ENCODE data around the gene HAPLN1. TPM values are rescaled to one million over a fixed set of nuclear protein-coding genes. Genes with fewer than 3 reads are reported as not detected.

The HAPLN1 gene
- total and polyA plus RNA-seq, 4 donors = 5.0 to 28.4 (median 7.0) TPM

DNA sequence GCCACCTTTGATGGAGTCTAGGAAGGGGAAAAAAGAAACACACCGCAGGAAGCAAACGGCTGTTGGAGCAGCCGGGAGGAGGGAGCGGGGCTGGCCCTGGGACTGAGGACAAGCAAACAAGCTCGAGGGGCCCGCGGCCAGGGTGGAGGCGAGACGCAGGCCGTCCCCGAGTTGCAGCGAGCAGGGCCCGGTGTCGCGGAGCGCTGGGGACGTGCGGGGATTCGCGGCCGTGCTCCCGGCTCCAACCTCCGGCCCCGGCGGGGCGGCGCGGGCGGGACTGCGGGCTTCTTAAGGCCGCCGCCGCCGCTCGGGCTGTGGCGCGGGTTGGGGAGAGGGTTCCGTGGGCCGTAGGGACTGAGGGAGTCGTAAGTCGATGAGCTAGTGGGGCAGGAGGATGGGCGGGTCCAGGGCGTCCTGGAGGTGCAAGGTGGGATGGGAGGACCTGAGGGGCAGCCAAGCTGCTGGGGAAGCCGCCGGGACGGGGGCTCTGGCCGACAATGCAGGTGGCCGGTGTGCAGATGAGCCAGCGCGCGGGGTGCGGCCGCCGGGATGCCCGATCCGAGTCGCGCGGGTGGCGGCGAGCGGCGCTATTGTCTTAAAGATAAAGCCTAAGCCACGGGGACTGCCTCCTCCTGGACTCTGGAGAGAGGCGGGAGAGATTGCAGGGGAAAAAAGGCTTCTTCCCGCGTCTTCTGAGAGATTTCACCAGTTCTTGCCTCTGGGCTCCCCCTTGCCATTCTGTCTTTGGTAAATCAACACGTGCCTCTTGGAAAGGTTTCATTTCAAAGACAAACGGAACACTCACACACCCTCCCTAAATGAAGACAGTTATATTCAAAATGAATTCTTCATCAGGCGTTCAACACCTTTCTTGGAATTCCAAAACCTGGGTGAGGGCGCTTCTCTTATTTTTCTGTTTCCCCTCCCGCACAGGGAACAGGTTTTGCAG lies 1.6 kb upstream of the HAPLN1 start:
- Histone ChIP-seq H3K9me3 (ENCODE audit: control insufficient read depth, insufficient read depth, low read length) (no peaks in the 10 kb centered on the region), H3K36me3 (ENCODE audit: control insufficient read depth, insufficient read depth, low read length) (no peaks in the 10 kb centered on the region), H3K27me3 (ENCODE audit: control insufficient read depth, insufficient read depth, low read length) (peaks cover 3% of the 10 kb centered on the region), H3K4me1 (ENCODE audit: control insufficient read depth, insufficient read depth, low read length) (peaks cover 7% of the 10 kb centered on the region), H3K27ac (ENCODE audit: low read depth, low read length) (peak overlapping the region; percentile 75), H3K4me3 (ENCODE audit: low read depth, low read length) (peak overlapping the region; percentile 69)
- DNase-seq (ENCODE audit: low read depth in 4 of 6, low spot score in 6 of 6) = peak in 5 of 6 donors; percentile 43 to 95 (median 73)
- 1% methylated on average over 69 of the region's 72 CpGs for WGBS (ENCODE audit: insufficient coverage)

DNA sequence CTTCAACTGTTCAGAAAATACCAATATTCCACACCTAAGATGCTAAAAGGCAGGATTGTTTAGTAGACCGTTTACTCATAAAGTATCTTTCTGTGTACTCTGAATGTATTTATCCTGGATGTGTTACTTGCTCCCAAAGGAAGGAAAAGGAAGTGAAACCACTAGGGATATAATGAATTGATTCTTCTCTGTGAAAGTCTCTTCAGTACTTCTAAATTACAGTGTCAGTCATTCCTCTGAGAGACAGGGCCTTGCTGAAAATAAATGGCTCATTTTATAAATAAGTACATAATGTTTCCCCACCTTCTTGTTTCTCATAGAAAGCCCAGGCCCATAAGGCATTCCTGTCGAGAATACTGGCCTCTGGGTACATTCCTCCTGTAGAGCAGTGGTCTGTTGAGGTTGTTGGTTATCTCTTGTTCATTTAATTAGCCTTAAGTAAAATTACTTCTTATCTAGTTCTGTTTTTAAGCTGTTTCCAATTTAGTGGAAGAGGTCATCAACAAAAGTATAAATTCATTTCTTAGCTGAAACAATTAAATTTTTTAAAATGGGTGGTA lies 1.6 kb downstream of the HAPLN1 start:
- no peak overlapping the region for H3K27ac ChIP-seq (ENCODE audit: low read depth, low read length)
- no peaks in the 10 kb centered on the region for H3K9me3 ChIP-seq (ENCODE audit: control insufficient read depth, insufficient read depth, low read length)
- DNase-seq (ENCODE audit: low read depth in 4 of 6, low spot score in 6 of 6) = no peak
- H3K4me1 ChIP-seq (ENCODE audit: control insufficient read depth, insufficient read depth, low read length) = peaks cover 7% of the 10 kb centered on the region
- H3K36me3 ChIP-seq (ENCODE audit: control insufficient read depth, insufficient read depth, low read length) = no peaks in the 10 kb centered on the region
- H3K4me3 ChIP-seq (ENCODE audit: low read depth, low read length) = no peak overlapping the region
- WGBS (ENCODE audit: insufficient coverage) = no CpG with 5 or more reads among the region's 2 CpGs
- peaks cover 3% of the 10 kb centered on the region for H3K27me3 ChIP-seq (ENCODE audit: control insufficient read depth, insufficient read depth, low read length)

GRCh38 chr5:83718195-83718825 lies 2.3 kb downstream of the HAPLN1 start:
- no peaks in the 10 kb centered on the region for H3K36me3 ChIP-seq (ENCODE audit: control insufficient read depth, insufficient read depth, low read length)
- no CpG with 5 or more reads among the region's 6 CpGs for WGBS (ENCODE audit: insufficient coverage)
- H3K27me3 ChIP-seq (ENCODE audit: control insufficient read depth, insufficient read depth, low read length) = peaks cover 3% of the 10 kb centered on the region
- no peak overlapping the region for H3K4me3 ChIP-seq (ENCODE audit: low read depth, low read length)
- H3K4me1 ChIP-seq (ENCODE audit: control insufficient read depth, insufficient read depth, low read length) = peaks cover 7% of the 10 kb centered on the region
- H3K27ac ChIP-seq (ENCODE audit: low read depth, low read length) = no peak overlapping the region
- peak; percentile 63 to 95 (median 68) for DNase-seq (ENCODE audit: low read depth in 4 of 6, low spot score in 6 of 6)
- H3K9me3 ChIP-seq (ENCODE audit: control insufficient read depth, insufficient read depth, low read length) = no peaks in the 10 kb centered on the region

DNA sequence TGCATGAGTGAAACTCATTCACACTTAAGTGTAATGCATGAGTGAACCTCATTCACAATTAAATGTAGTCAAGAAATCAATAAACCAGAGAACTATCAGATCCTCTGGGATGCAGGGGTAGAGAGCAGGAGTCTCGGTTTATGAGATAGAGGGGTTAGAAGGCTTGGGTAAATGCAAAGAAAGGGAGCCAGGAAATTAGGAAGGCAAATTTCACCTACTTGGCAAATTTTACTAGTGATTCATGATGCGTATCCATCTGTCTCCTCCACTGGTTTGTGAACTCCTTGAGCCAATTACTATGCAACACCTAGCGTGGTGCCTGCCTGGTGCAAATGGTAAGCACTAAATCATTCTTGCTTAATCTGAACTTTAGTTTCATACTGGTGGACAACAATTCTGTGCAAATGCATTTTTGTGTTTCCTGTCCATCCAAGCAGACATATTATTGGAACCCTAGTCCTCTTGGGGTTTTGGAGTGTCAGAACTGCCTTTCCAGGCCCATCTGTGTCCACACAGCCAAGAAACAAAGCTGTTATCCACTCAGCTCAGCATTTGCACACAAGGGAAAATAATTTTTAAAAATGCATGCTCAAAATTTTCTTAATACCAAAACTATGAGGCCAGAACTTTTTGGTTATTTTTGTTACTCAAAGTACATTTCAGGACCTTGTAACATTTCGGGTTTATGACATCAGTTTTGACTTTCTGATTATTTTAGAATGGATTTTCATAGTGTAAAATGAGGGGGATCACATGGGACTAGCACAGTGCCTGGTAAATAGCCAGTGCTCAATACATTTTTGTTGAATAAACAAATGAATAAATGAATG lies 5.2 kb downstream of the HAPLN1 start:
- DNase-seq (ENCODE audit: low read depth in 4 of 6, low spot score in 6 of 6) = peak in 1 of 6 donors; percentile 68
- Histone ChIP-seq H3K9me3 (ENCODE audit: control insufficient read depth, insufficient read depth, low read length) (no peaks in the 10 kb centered on the region), H3K27me3 (ENCODE audit: control insufficient read depth, insufficient read depth, low read length) (no peaks in the 10 kb centered on the region), H3K4me3 (ENCODE audit: low read depth, low read length) (no peak overlapping the region), H3K4me1 (ENCODE audit: control insufficient read depth, insufficient read depth, low read length) (no peaks in the 10 kb centered on the region), H3K27ac (ENCODE audit: low read depth, low read length) (no peak overlapping the region), H3K36me3 (ENCODE audit: control insufficient read depth, insufficient read depth, low read length) (no peaks in the 10 kb centered on the region)
- 53% methylated on average over 4 of the region's 4 CpGs for WGBS (ENCODE audit: insufficient coverage)

DNA sequence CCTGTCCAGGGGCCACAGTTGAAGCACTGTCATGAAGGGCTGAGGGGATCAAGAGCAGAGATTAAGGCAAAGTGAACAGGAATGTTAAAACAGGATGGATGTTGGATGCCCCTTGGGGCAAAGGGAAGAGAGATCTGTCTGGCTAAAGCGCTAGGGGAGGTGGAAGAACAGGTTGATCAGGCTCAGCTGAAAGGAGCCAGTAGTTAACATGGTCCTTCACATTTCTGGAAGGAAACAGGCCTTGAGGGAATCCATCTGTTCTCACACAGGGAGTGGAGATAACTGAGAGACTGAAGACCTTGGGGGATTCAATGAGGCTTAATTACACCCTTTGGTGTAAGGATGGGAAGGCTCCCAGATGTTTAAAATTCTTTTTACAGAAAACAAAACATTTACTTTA lies 5.8 kb downstream of the HAPLN1 start:
- Histone ChIP-seq H3K4me3 (ENCODE audit: low read depth, low read length) (no peak overlapping the region), H3K36me3 (ENCODE audit: control insufficient read depth, insufficient read depth, low read length) (no peaks in the 10 kb centered on the region), H3K27me3 (ENCODE audit: control insufficient read depth, insufficient read depth, low read length) (no peaks in the 10 kb centered on the region), H3K9me3 (ENCODE audit: control insufficient read depth, insufficient read depth, low read length) (no peaks in the 10 kb centered on the region), H3K4me1 (ENCODE audit: control insufficient read depth, insufficient read depth, low read length) (no peaks in the 10 kb centered on the region), H3K27ac (ENCODE audit: low read depth, low read length) (no peak overlapping the region)
- WGBS (ENCODE audit: insufficient coverage) = 86% methylated on average over 1 of the region's 1 CpG
- DNase-seq (ENCODE audit: low read depth in 4 of 6, low spot score in 6 of 6) = peak in 2 of 6 donors; percentile 22 to 28

GRCh38 chr5:83711982-83712601 lies 8.6 kb downstream of the HAPLN1 start:
- H3K27ac ChIP-seq (ENCODE audit: low read depth, low read length) = no peak overlapping the region
- WGBS (ENCODE audit: insufficient coverage) = no CpG with 5 or more reads among the region's 2 CpGs
- no peaks in the 10 kb centered on the region for H3K36me3 ChIP-seq (ENCODE audit: control insufficient read depth, insufficient read depth, low read length)
- DNase-seq (ENCODE audit: low read depth in 4 of 6, low spot score in 6 of 6) = peak in 2 of 6 donors; percentile 61 to 79
- H3K27me3 ChIP-seq (ENCODE audit: control insufficient read depth, insufficient read depth, low read length) = no peaks in the 10 kb centered on the region
- H3K4me1 ChIP-seq (ENCODE audit: control insufficient read depth, insufficient read depth, low read length) = no peaks in the 10 kb centered on the region
- no peaks in the 10 kb centered on the region for H3K9me3 ChIP-seq (ENCODE audit: control insufficient read depth, insufficient read depth, low read length)
- H3K4me3 ChIP-seq (ENCODE audit: low read depth, low read length) = no peak overlapping the region

GRCh38 chr5:83709973-83710372 lies 10.7 kb downstream of the HAPLN1 start:
- Histone ChIP-seq H3K27me3 (ENCODE audit: control insufficient read depth, insufficient read depth, low read length) (no peaks in the 10 kb centered on the region), H3K9me3 (ENCODE audit: control insufficient read depth, insufficient read depth, low read length) (no peaks in the 10 kb centered on the region), H3K4me1 (ENCODE audit: control insufficient read depth, insufficient read depth, low read length) (no peaks in the 10 kb centered on the region), H3K27ac (ENCODE audit: low read depth, low read length) (no peak overlapping the region), H3K4me3 (ENCODE audit: low read depth, low read length) (no peak overlapping the region), H3K36me3 (ENCODE audit: control insufficient read depth, insufficient read depth, low read length) (no peaks in the 10 kb centered on the region)
- DNase-seq (ENCODE audit: low read depth in 4 of 6, low spot score in 6 of 6) = no peak
- 85% methylated on average over 4 of the region's 4 CpGs for WGBS (ENCODE audit: insufficient coverage)

GRCh38 chr5:83708170-83708569 lies 12.5 kb downstream of the HAPLN1 start:
- Histone ChIP-seq H3K27ac (ENCODE audit: low read depth, low read length) (no peak overlapping the region), H3K4me3 (ENCODE audit: low read depth, low read length) (no peak overlapping the region), H3K9me3 (ENCODE audit: control insufficient read depth, insufficient read depth, low read length) (no peaks in the 10 kb centered on the region), H3K36me3 (ENCODE audit: control insufficient read depth, insufficient read depth, low read length) (no peaks in the 10 kb centered on the region), H3K4me1 (ENCODE audit: control insufficient read depth, insufficient read depth, low read length) (no peaks in the 10 kb centered on the region), H3K27me3 (ENCODE audit: control insufficient read depth, insufficient read depth, low read length) (no peaks in the 10 kb centered on the region)
- no peak for DNase-seq (ENCODE audit: low read depth in 4 of 6, low spot score in 6 of 6)
- WGBS (ENCODE audit: insufficient coverage) = no CpG with 5 or more reads among the region's 1 CpG

DNA sequence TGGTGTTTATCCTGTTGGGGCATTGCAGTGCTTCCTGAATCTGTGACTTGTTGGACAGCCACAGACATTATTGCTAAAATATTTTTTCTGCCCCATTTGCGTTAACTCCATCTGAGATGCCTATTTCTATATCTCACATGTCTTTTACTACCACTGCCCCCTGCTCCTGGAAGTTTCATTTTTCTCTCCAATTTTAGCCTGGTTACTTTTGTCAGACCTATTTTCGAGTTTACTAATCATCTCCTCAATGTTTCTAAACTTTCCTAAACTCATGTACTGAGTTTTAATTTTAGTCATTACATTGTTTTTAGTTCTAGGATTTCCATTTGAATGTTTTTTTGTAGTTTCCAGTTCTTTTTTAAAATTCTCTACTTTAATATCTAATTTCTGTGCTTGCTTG lies 17.6 kb downstream of the HAPLN1 start:
- Histone ChIP-seq H3K36me3 (ENCODE audit: control insufficient read depth, insufficient read depth, low read length) (no peaks in the 10 kb centered on the region), H3K27ac (ENCODE audit: low read depth, low read length) (no peak overlapping the region), H3K27me3 (ENCODE audit: control insufficient read depth, insufficient read depth, low read length) (no peaks in the 10 kb centered on the region), H3K4me3 (ENCODE audit: low read depth, low read length) (no peak overlapping the region), H3K9me3 (ENCODE audit: control insufficient read depth, insufficient read depth, low read length) (no peaks in the 10 kb centered on the region), H3K4me1 (ENCODE audit: control insufficient read depth, insufficient read depth, low read length) (no peaks in the 10 kb centered on the region)
- WGBS (ENCODE audit: insufficient coverage) = 100% methylated on average over 1 of the region's 2 CpGs
- no peak for DNase-seq (ENCODE audit: low read depth in 4 of 6, low spot score in 6 of 6)

All from spinal cord (tissue), 10 donors.